ENCODE measurements around the gene SLC25A11.

SLC25A11 gene

GRCh38 chr17:4937553-4937952, 2.3 kb downstream of the SLC25A11 start:
- no peak for DNase-seq (ENCODE audit: extremely low spot score)
- CTCF ChIA-PET = interaction anchor here (1.1 to 1.4 kb wide), 2 partner anchors 11 to 28 kb away, joined by 3 to 6 read pairs; no protein-coding TSS in a partner anchor
- no peak for TF ChIP-seq CTCF (IDR thresholded peaks at IDR 0.05; ENCODE audit: control extremely low read depth, extremely low read depth, low read depth, missing control alignments)
- POLR2A ChIA-PET = no interaction called here

GRCh38 chr17:4936436-4936835, 3.4 kb downstream of the SLC25A11 start:
- CTCF ChIA-PET = interaction anchor here (0.8 to 1.1 kb wide), 2 partner anchors 10 to 27 kb away, joined by 3 to 5 read pairs; no protein-coding TSS in a partner anchor

GRCh38 chr17:4935650-4936049, 4.2 kb downstream of the SLC25A11 start:
- TF ChIP-seq CTCF (IDR thresholded peaks at IDR 0.05; ENCODE audit: control extremely low read depth, extremely low read depth, low read depth, missing control alignments) = no peak
- DNase-seq (ENCODE audit: extremely low spot score) = no peak
- ChIA-PET POLR2A (no interaction called here), CTCF (no interaction called here)

More at GRCh38 chr17:4936436-4936835, 3.4 kb downstream of the SLC25A11 start:
- TF ChIP-seq CTCF (IDR thresholded peaks at IDR 0.05; ENCODE audit: control extremely low read depth, extremely low read depth, low read depth, missing control alignments) = no peak
- no peak for DNase-seq (ENCODE audit: extremely low spot score)
- POLR2A ChIA-PET = no interaction called here

- peak; percentile 46 for DNase-seq (ENCODE audit: extremely low spot score)
- ChIA-PET POLR2A (no interaction called here), CTCF (interaction anchor here (0.7 to 1.4 kb wide), 5 partner anchors 14 to 367 kb away, joined by 3 to 6 read pairs (median 3); no protein-coding TSS in a partner anchor)
- peak; percentile 36 for TF ChIP-seq CTCF (IDR thresholded peaks at IDR 0.05; ENCODE audit: control extremely low read depth, extremely low read depth, low read depth, missing control alignments)
Observed at GRCh38 chr17:4934173-4934979, 5.5 kb downstream of the SLC25A11 start.

- ChIA-PET POLR2A (no interaction called here), CTCF (interaction anchor here (0.7 to 1.4 kb wide), 4 partner anchors 13 to 366 kb away, joined by 3 read pairs; no protein-coding TSS in a partner anchor)
- DNase-seq (ENCODE audit: extremely low spot score) = no peak
- no peak for TF ChIP-seq CTCF (IDR thresholded peaks at IDR 0.05; ENCODE audit: control extremely low read depth, extremely low read depth, low read depth, missing control alignments)
Observed at GRCh38 chr17:4933646-4934045, 6.2 kb downstream of the SLC25A11 start.

- ChIA-PET POLR2A (interaction anchor here (0.7 kb wide), 1 partner anchor 9 kb away, joined by 3 read pairs; no protein-coding TSS in a partner anchor), CTCF (interaction anchor here (0.8 to 1.0 kb wide), 5 partner anchors 8 to 24 kb away, joined by 3 to 4 read pairs (median 3); no protein-coding TSS in a partner anchor)
- TF ChIP-seq CTCF (IDR thresholded peaks at IDR 0.05; ENCODE audit: control extremely low read depth, extremely low read depth, low read depth, missing control alignments) = no peak
- no peak for DNase-seq (ENCODE audit: extremely low spot score)
Observed at GRCh38 chr17:4932756-4933155, 7.1 kb downstream of the SLC25A11 start.
